Tibial nerve (tissue), 3 donors: Measurements from ENCODE around the gene ZBTB47.

Experiments
- CTCF ChIP-seq, 5 experiments: fragments of 200-600 bp in 3 of 5; fragments of 450-650 bp in 2 of 5; sonication (generic) in 3 of 5; IDR thresholded peaks; one replicate each; pipeline ENCODE4 v1.5.1; 2016 to 2019; ENCODE audit warnings: antibody characterized with exemption in 5 of 5, mild to moderate bottlenecking in 3 of 5, moderate library complexity in 2 of 5
- POLR2A ChIP-seq, 2 donors: fragments of 450-650 bp; IDR thresholded peaks; one replicate each; pipeline ENCODE4 v1.6.1; 2017; ENCODE audit warnings: antibody characterized with exemption in 2 of 2, mild to moderate bottlenecking in 2 of 2, moderate library complexity in 2 of 2

DNA sequence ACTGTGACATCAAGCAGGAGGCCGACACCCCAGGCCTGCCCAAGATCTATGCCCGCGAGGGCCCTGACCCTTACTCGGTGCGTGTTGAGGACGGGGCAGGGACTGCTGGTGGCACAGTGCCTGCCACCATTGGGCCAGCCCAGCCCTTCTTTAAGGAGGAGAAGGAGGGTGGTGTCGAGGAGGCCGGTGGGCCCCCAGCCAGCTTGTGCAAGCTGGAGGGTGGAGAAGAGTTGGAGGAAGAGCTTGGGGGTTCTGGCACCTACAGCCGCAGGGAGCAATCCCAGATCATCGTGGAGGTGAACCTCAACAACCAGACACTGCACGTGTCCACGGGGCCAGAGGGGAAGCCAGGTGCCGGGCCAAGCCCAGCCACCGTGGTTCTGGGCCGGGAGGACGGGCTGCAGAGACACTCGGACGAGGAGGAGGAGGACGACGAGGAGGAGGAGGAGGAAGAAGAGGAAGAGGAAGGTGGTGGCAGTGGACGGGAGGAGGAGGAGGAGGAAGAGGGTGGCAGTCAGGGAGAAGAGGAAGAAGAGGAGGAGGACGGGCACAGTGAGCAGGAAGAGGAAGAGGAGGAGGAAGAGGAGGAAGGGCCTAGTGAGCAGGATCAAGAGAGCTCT lies 5.4 kb downstream of the ZBTB47 start:
- TF ChIP-seq POLR2A (IDR thresholded peaks at IDR 0.05), result no peak
- no peak for TF ChIP-seq CTCF (IDR thresholded peaks at IDR 0.05)
